PC-3 (cell line): ENCODE data around the gene SVIL. TPM values are rescaled to one million over a fixed set of nuclear protein-coding genes. Genes with fewer than 3 reads are reported as not detected.
A peak's percentile ranks its signal among the peaks of the same experiment; 100 is the strongest.

Experiments
- ATAC-seq: fragments of 200-7000 bp; cut with Tn5 transposase; 2 replicates; pipeline ENCODE4 v1.9.1; 2020; ENCODE audit warnings: mild to moderate bottlenecking, moderate library complexity
- BruUV-seq: library from RNA; stranded (reverse); fragments of 400-500 nt; replicated peaks from 2 replicates; lab custom pipeline; 2021; lab: Mats Ljungman, UMichigan
- CTCF ChIA-PET: fragments of 300-600 bp; sonication (Branson Sonifier 250); formaldehyde crosslinking; loops from one replicate; lab custom pipeline; 2022; ENCODE audit warnings: antibody characterized with exemption; lab: Charles Lee
- POLR2A ChIA-PET: fragments of 300-600 bp; sonication (Branson Sonifier 250); formaldehyde crosslinking; loops from one replicate; lab custom pipeline; 2022; ENCODE audit warnings: antibody characterized with exemption; ENCODE audit not compliant: unreplicated experiment; lab: Charles Lee
- DNase-seq: peaks from one replicate; pipeline ENCODE4 v3.0.0-alpha.2; 2015
- H2AFZ ChIP-seq: fragments of 300-600 bp; sonication (generic); 2 replicates; pipeline ENCODE4 v1.6.0; 2016; ENCODE audit warnings: antibody characterized with exemption, low read length
- H3F3A ChIP-seq: fragments of 300-600 bp; sonication (generic); one replicate; pipeline ENCODE4 v1.6.0; 2017; ENCODE audit warnings: antibody characterized with exemption, low read length, control low read depth, mild to moderate bottlenecking; ENCODE audit not compliant: unreplicated experiment
- H3K27ac ChIP-seq: fragments of 300-600 bp; sonication (generic); 2 replicates; pipeline ENCODE4 v1.5.1; 2016; ENCODE audit warnings: mild to moderate bottlenecking, low read length
- H3K27me3 ChIP-seq: fragments of 300-600 bp; sonication (generic); 2 replicates; pipeline ENCODE4 v1.6.1; 2016; ENCODE audit warnings: low read length, mixed read lengths
- H3K36me3 ChIP-seq: fragments of 300-600 bp; sonication (generic); 2 replicates; pipeline ENCODE4 v1.6.1; 2016; ENCODE audit warnings: low read depth, mixed run types, low read length, mixed read lengths
- H3K4me1 ChIP-seq: fragments of 300-600 bp; sonication (generic); 2 replicates; pipeline ENCODE4 v1.5.1; 2016; ENCODE audit warnings: low read length; ENCODE audit not compliant: insufficient read depth
- H3K4me2 ChIP-seq: fragments of 300-600 bp; sonication (generic); 2 replicates; pipeline ENCODE4 v1.6.0; 2016; ENCODE audit warnings: low read length
- H3K4me3 ChIP-seq: fragments of 300-600 bp; sonication (generic); 2 replicates; pipeline ENCODE4 v1.5.1; 2016; ENCODE audit warnings: mild to moderate bottlenecking, low read length, mixed read lengths
- H3K79me2 ChIP-seq: fragments of 300-600 bp; sonication (generic); 2 replicates; pipeline ENCODE4 v1.6.1; 2017; ENCODE audit warnings: low read length, mixed read lengths
- H3K9ac ChIP-seq: fragments of 300-600 bp; sonication (generic); 2 replicates; pipeline ENCODE4 v1.6.0; 2016; ENCODE audit warnings: mild to moderate bottlenecking, low read length
- H3K9me2 ChIP-seq: fragments of 300-600 bp; sonication (generic); replicated peaks from 2 replicates; pipeline ENCODE4 v1.6.1; 2016; ENCODE audit warnings: mixed run types, low read length, mixed read lengths
- H3K9me3 ChIP-seq: fragments of 300-600 bp; sonication (generic); 2 replicates; pipeline ENCODE4 v1.6.1; 2016; ENCODE audit warnings: low read length, mixed read lengths
- H4K20me1 ChIP-seq: fragments of 300-600 bp; sonication (generic); 2 replicates; pipeline ENCODE4 v1.6.1; 2016; ENCODE audit warnings: low read length, mixed read lengths
- CTCF ChIP-seq: fragments of 300-600 bp; sonication (generic); conservative IDR thresholded peaks from 2 replicates; pipeline ENCODE4 v1.5.1; 2017; ENCODE audit warnings: antibody characterized with exemption, low read depth, mild to moderate bottlenecking, low read length
- EZH2 ChIP-seq: fragments of 300-600 bp; sonication (generic); IDR thresholded peaks from one replicate; pipeline ENCODE4 v1.6.1; 2017; ENCODE audit warnings: antibody characterized with exemption, mild to moderate bottlenecking, low read length; ENCODE audit not compliant: unreplicated experiment
- EZH2phosphoT487 ChIP-seq: fragments of 300-600 bp; sonication (generic); IDR thresholded peaks from 2 replicates; pipeline ENCODE4 v1.6.1; 2018; ENCODE audit warnings: mild to moderate bottlenecking, antibody characterized with exemption, low read length, borderline replicate concordance
- intact Hi-C: fragments of 100-400 bp; cut with micrococcal nuclease; formaldehyde crosslinking; loops from 2 replicates; pipeline ENCODE4 v1.9.0; 2023
- total RNA-seq: library from RNA; depleted of rRNA; stranded (reverse); fragments of >200 nt; gene quantifications from 2 replicates; pipeline ENCODE4 v1.2.3, GENCODE V29; 2014

The SVIL gene
- total RNA-seq, 1 experiment from 2014 or later, result 19.2 TPM

- H3F3A ChIP-seq, result no peaks in the 10 kb centered on the region
- no peak overlapping the region for H3K4me3 ChIP-seq
- no TSS peak for BruUV-seq
- peaks cover 23% of the 10 kb centered on the region for H3K4me1 ChIP-seq
- 0 out of 2 replicates have a peak, but pooled peaks cover 10% of the 10 kb centered on the region for H3K36me3 ChIP-seq
- no peaks in the 10 kb centered on the region for H3K79me2 ChIP-seq
- H3K9me2 ChIP-seq, result no peaks in the 10 kb centered on the region
- H3K9me3 ChIP-seq, result no peaks in the 10 kb centered on the region
- no peak for TF ChIP-seq CTCF
- TF ChIP-seq EZH2, result no peak
- TF ChIP-seq EZH2phosphoT487, result no peak
- intact Hi-C loops, result no loop called here
- H3K27ac ChIP-seq, result peak overlapping the region; percentile 74
- DNase-seq (peak; percentile 87), ATAC-seq (peak; percentile 98)
- ChIA-PET CTCF (interaction anchor here (0.5 to 0.6 kb wide), 2 partner anchors 26 to 42 kb away, joined by 3 read pairs; no protein-coding TSS in a partner anchor), POLR2A (no interaction called here)
- H3K9ac ChIP-seq, result no peak overlapping the region
- H4K20me1 ChIP-seq, result no peaks in the 10 kb centered on the region
- no peak overlapping the region for H2AFZ ChIP-seq
- H3K4me2 ChIP-seq, result peak overlapping the region; percentile 51
- no peaks in the 10 kb centered on the region for H3K27me3 ChIP-seq
These were observed 163.3 kb downstream of the SVIL start for GRCh38 chr10:29471544-29471859.

DNA sequence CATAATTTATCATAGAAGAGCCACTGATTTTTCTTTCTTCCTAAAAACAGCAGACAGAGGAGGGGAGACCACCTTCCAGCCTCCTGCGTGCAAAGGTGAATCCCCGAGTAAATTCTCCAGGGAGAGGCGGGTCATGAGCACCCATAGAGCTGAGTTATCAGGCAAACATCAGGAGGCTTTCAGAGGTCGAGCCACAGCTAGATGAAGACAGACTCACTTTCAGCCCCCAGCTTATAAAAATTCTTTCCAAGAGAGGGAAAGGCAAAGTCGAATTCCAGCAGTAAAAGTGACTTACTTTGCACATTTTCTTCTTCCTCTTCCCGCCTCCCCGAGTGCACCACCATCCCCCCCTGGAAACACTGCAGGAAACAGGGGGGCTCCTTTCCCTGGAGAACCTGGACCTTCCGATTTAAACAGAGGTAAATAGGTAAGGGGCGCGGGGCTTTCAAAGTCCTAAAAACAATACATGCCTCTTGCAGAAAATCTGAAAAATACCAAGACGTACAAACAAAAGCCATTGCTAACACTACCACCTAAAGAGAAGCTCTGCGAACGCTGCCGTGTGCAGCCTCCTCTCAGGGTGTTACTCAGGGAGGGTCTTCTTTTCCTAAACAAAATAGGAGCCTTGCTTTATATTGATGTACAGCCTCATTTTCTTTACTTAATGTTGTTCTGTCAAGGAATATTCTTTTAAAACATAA lies 163.8 kb downstream of the SVIL start:
- no peaks in the 10 kb centered on the region for H3K27me3 ChIP-seq
- H3K27ac ChIP-seq, result peak overlapping the region; percentile 74
- no peak overlapping the region for H2AFZ ChIP-seq
- no TSS peak for BruUV-seq
- no peaks in the 10 kb centered on the region for H4K20me1 ChIP-seq
- peak; percentile 16 for DNase-seq
- H3K4me2 ChIP-seq, result peak overlapping the region; percentile 9
- H3F3A ChIP-seq, result no peaks in the 10 kb centered on the region
- intact Hi-C loops, result no loop called here
- H3K4me3 ChIP-seq, result no peak overlapping the region
- H3K79me2 ChIP-seq, result no peaks in the 10 kb centered on the region
- POLR2A ChIA-PET, result no interaction called here
- peaks cover 23% of the 10 kb centered on the region for H3K4me1 ChIP-seq
- no peak overlapping the region for H3K9ac ChIP-seq
- ATAC-seq, result peak; percentile 12; the same call in 1 of the 2 replicates
- no peaks in the 10 kb centered on the region for H3K9me3 ChIP-seq
- CTCF ChIA-PET, result interaction anchor here (0.6 kb wide), 1 partner anchor 42 kb away, joined by 3 read pairs; no protein-coding TSS in a partner anchor
- H3K36me3 ChIP-seq, result 0 out of 2 replicates have a peak, but pooled peaks cover 10% of the 10 kb centered on the region
- no peak for TF ChIP-seq EZH2
- no peak for TF ChIP-seq CTCF
- H3K9me2 ChIP-seq, result no peaks in the 10 kb centered on the region

- intact Hi-C loops, result no loop called here
- H3K4me3 ChIP-seq, result no peak overlapping the region
- H4K20me1 ChIP-seq, result no peaks in the 10 kb centered on the region
- POLR2A ChIA-PET, result no interaction called here
- no peaks in the 10 kb centered on the region for H3K9me2 ChIP-seq
- ATAC-seq, result no peak
- H2AFZ ChIP-seq, result no peak overlapping the region
- H3K27me3 ChIP-seq, result no peaks in the 10 kb centered on the region
- H3K36me3 ChIP-seq, result 0 out of 2 replicates have a peak, but pooled peaks cover 10% of the 10 kb centered on the region
- TF ChIP-seq CTCF (peak; percentile 51), EZH2 (no peak)
- H3K9me3 ChIP-seq, result no peaks in the 10 kb centered on the region
- H3F3A ChIP-seq, result no peaks in the 10 kb centered on the region
- DNase-seq, result no peak
- no peaks in the 10 kb centered on the region for H3K79me2 ChIP-seq
- CTCF ChIA-PET, result no interaction called here
- H3K9ac ChIP-seq, result no peak overlapping the region
- peak overlapping the region; percentile 9; the same call in 1 of the 2 replicates for H3K4me2 ChIP-seq
- BruUV-seq, result no TSS peak
- H3K4me1 ChIP-seq, result peaks cover 23% of the 10 kb centered on the region
- H3K27ac ChIP-seq, result peak overlapping the region; percentile 74; the same call in 1 of the 2 replicates
These were observed 164.4 kb downstream of the SVIL start for GRCh38 chr10:29470355-29470705.
